NCI-H2196 (cell line): ENCODE measurements around the gene MICAL2.

Source experiments
- DNase-seq: peaks from one replicate; lab custom pipeline; 2025; ENCODE audit not compliant: unreplicated experiment; lab: John Stamatoyannopoulos, UW

MICAL2 gene

GRCh38 chr11:12263141-12263693 is 152.8 kb downstream of the MICAL2 start:
- DNase-seq: no peak

GRCh38 chr11:12264361-12264760 is 154.0 kb downstream of the MICAL2 start:
- no peak for DNase-seq

- DNase-seq: no peak
Observed at GRCh38 chr11:12266132-12266531, 155.7 kb downstream of the MICAL2 start.

- DNase-seq: no peak
Observed at GRCh38 chr11:12266943-12267342, 156.6 kb downstream of the MICAL2 start.

GRCh38 chr11:12267921-12268320 is 157.5 kb downstream of the MICAL2 start:
- no peak for DNase-seq

- no peak for DNase-seq
Observed at GRCh38 chr11:12269104-12269441, 158.7 kb downstream of the MICAL2 start.

GRCh38 chr11:12269446-12270214 is 159.2 kb downstream of the MICAL2 start:
- no peak for DNase-seq

GRCh38 chr11:12270215-12270797 is 159.9 kb downstream of the MICAL2 start:
- DNase-seq: no peak

GRCh38 chr11:12270817-12271216 is 160.4 kb downstream of the MICAL2 start:
- DNase-seq: no peak

GRCh38 chr11:12271241-12271640 is 160.9 kb downstream of the MICAL2 start:
- DNase-seq: no peak

- no peak for DNase-seq
Observed at GRCh38 chr11:12271826-12272366, 161.5 kb downstream of the MICAL2 start.

- no peak for DNase-seq
Observed at GRCh38 chr11:12272821-12273617, 162.6 kb downstream of the MICAL2 start.

GRCh38 chr11:12273618-12273995 is 163.2 kb downstream of the MICAL2 start:
- DNase-seq: no peak

GRCh38 chr11:12274056-12274455 is 163.7 kb downstream of the MICAL2 start:
- DNase-seq: peak; percentile 41

- no peak for DNase-seq
Observed at GRCh38 chr11:12274558-12275197, 164.3 kb downstream of the MICAL2 start.

- no peak for DNase-seq
Observed at GRCh38 chr11:12275818-12276217, 165.4 kb downstream of the MICAL2 start.

GRCh38 chr11:12276356-12276755 is 166.0 kb downstream of the MICAL2 start:
- DNase-seq: peak; percentile 58

- DNase-seq: no peak
Observed at GRCh38 chr11:12276831-12277475, 166.6 kb downstream of the MICAL2 start.

- DNase-seq: no peak
Observed at GRCh38 chr11:12278766-12279671, 168.6 kb downstream of the MICAL2 start.
